NCI-H1694 (cell line): ENCODE measurements around the gene CTIF.
"Not testable (repeated sequence)": the region's sequence is repeated elsewhere in the genome, so short reads cannot be mapped to it uniquely, and the experiment has no call there.

Experiments
- DNase-seq: peaks from one replicate; lab custom pipeline; 2025; lab: John Stamatoyannopoulos, UW

The CTIF gene

DNA sequence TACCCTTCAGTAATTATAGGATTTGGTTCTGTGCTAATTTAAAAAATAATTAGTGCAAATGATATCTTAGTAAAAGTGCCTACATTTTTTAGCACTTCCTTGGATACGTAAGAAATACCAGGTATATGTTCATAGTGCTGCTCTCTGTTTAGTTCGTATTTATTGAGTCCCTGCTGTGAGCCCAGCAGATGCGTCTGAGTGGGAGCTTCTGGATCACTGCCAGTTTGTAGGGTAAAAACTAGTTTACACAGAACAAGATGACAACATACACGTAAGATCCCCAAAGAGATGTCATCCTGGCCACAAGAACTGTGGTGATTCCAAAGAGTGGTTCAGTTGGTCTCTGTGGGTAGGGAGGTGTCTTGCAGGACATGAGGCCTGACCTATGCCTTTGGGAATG is 103.2 kb downstream of the CTIF start:
- DNase-seq: no peak

DNA sequence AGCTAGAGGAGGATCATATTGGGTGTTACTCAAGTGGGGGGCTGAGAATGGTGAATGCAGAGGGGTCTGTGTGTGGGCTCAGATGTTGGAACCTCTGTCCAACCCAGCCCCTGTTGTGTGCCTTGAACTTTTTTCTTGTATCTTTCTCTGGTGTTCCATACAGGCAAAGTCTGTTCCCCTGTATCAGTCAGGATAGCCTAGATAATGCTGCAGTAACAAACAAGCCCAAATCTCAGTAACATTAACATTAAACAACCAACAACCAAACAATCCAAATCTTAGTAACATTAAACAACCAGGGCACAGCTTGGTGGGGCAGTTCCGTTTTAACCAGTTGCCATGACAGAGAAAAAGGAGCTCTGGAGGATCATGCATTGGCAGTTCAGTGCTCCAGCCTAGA is 103.7 kb downstream of the CTIF start:
- no peak for DNase-seq

DNA sequence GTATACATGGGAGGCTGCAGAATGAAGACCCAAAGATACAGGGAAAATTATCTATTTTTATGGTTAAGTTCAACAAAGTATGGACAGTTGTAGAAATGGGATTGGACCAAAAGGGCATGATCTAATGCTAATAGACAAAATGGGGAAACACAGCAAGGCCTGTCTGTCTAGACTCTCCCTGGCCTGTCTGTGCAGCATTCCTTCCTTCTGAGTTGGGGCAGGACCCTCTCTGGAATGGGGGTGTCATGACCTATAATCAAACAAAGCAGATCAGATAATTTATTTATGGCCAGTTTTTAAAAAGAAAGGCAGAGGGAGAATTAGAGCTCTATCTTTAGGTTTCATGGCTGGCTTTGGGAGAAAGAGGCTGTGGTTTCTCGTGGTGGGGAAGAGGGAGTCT is 104.4 kb downstream of the CTIF start:
- no peak for DNase-seq

DNA sequence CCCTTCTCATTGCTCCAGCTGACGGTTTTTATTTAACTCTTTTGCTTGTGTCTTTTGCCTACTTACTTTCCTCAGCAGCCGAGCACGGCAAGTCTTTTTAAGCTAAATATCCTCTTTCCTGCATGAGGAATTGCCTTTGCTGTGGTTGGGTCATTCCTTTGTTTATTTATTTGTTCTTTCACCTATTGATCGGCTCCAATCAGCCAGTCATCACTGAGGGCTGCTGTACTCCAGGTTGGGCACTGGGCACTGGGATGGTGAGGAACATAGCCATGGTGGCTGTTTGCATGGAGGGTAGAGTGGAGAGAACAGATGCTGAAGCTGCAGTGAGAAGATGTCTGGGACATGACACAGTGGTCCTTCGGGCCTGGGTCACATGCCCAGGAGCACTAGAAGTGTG is 105.2 kb downstream of the CTIF start:
- no peak for DNase-seq

DNA sequence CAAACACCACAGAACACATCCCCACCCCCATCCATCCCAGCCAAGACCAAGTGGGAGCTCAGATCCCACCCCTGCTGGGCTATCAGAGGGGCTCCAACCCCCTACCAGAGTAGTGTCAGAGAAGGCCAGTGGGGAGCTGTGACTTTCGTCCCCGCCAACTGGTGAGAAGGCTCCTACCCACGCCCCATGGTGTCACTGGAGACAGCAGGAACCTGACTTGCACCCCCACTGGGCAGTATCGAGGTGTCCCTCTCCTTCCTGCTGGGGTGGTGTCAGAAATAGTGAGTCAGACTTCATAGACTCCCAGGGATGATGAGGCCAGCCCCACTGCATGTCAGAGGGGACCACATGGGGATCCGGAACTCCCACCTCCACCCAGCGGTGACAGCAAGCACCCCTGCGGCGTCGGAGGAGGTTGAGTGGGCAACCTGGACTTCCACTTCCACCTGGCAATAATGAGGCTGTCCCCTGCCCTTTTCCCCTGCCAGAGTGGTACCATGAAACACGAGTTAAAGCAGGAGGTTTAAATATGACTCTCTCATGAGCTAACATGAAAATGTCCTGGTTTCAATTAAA is 106.7 kb downstream of the CTIF start:
- no peak for DNase-seq

DNA sequence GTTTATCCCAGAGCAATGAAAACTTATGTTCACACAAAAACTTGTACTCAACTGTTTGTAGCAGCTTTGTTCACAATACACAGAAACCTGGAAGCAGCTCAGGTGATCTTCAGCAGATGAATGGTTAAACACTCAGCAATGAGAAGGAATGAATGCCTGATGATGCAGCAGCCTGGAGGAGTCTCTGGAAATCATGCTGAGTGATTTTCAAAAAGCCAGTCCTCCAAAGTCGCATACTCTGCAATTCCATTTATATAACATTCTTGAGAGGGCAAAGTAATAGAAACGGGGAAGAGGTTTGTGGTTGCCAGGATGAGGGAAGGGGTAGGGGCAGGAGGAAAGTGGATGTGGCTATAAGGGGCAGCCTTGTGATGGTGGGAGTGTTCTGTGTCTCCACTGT is 108.1 kb downstream of the CTIF start:
- no peak for DNase-seq

DNA sequence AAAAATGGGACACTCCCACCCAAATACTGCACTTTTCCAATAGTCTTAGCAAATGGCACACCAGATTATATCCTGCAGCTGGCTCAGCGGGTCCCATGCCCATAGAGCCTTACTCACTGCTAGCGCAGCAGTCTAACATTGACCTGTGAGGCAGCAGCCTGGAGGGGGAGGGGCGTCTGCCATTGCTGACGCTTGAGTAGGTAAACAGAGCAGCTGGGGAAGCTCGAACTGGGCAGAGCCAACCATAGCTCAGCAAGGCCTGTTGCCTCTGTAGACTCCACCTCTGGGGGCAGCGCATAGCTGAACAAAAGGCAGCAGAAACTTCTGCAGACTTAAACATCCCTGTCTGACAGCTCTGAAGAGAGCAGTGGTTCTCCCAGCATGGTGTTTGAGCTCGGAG is 110.4 kb downstream of the CTIF start:
- DNase-seq: no peak

DNA sequence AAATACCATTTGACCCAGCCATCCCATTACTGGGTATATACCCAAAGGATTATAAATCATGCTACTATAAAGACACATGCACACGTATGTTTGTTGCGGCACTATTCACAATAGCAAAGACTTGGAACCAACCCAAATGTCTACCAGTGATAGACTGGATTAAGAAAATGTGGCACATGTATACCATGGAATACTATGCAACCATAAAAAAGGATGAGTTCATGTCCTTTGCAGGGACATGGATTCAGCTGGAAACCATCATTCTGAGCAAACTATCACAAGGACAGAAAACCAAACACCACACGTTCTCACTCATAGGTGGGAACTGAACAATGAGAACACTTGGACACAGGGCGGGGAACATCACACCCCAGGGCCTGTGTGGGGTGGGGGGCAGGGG is 115.8 kb downstream of the CTIF start:
- DNase-seq: not testable (repeated sequence)

DNA sequence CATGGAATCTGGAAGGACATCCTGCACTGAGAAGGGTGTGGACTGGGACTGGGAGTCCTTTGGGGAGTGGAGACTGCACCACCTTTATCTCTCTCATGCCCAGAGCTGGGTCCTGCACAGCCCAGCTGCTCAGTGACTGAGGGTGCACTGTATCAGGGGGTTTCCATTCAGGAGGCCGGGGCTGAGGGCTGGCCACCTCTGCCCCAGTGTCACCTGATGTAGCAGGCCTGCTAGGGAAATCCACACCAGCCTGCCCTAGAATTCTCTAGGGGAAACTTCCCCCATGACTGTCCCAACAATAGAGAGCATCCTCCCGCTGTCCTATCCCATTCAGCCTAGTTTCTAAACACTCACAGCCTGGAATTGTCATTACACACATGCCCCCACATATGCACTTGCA is 116.7 kb downstream of the CTIF start:
- DNase-seq: no peak

DNA sequence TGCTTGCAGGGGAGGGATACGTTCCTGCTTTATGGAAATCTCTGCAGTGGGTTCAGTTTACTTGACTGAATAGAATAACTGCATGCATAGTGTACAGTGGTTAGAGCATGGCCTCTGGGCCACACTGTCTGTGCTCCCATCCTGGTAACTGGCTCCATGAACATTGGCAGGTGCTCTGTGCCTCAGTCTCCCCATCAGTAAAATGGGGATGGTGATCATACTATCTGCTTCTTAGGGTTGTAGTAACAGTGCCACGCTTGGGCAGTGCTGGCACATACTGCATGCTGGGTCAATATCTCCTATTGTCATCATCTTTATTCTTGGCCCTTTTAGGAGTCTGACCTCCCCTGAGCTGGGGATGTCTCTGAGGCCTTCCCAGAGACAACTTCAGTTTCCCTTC is 117.3 kb downstream of the CTIF start:
- DNase-seq: no peak

DNA sequence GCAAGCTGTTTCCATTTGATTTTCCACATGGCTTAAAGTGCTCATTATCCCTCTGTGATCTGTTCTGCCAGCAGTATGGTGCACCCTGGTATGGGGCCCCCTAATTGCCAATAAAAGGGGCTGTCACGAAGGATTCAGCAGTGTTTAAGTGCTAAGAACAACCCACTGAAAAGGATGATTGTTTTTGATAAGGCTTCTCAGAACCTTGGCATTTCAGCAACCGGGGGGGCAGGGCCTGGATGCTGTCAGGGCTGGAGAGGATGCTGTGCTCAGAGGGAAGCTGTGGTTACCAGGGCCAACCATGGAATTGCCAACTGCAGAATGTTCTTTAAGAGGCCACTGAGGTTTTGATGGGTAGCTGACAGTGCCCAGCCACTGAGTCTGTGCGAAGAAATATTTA is 117.8 kb downstream of the CTIF start:
- no peak for DNase-seq

DNA sequence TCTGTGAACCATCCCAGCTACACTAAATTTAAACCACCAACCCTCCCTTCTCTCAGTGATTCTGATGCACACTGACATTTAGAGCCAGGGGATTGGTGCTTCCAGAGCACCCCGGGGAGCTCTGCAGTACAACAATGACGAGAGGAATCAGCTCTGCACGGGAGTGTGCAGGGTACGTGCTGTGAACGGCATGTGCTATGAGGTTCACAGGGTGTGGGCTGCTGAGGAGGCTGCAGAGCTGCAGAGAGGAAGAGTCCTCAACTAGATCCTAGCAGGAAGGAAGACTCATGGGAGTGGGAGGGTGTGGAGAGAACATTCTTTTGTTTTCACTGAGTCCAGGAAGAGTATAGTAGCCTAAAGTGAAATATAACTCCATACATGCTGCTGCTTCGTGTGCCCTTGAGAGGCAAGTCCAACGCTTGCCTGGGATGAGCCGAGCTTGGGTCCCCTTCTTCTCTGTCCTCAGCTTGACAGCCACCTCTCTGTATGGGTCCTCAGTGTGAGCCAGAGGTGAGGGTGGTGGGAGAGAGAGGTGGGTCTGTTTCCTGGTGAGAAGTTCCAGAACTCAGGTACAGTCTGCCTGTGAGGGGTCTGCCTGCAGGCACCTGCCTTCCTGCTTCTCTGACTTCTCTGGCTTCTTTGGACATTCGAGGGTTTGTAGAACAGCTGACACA is 118.8 kb downstream of the CTIF start:
- no peak for DNase-seq

DNA sequence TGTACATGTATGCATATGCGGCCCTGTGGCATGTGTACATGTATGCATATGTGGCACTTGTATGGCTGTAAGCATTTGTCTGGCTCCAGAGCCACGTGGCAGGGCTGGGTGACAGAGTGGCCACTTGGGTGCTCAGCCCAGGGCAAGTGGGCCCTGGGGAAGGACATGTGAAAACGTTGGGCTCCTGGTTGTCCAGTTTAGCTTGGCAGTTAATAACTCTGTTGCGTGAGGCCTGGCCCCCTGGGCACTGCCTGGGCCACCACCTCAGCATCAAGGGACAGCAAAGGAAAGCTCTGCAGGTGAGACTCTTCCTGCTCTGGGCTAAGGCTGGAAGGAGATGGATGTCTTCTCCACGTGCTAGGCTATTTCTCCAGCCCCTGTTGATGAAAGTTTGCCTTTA is 119.9 kb downstream of the CTIF start:
- no peak for DNase-seq

DNA sequence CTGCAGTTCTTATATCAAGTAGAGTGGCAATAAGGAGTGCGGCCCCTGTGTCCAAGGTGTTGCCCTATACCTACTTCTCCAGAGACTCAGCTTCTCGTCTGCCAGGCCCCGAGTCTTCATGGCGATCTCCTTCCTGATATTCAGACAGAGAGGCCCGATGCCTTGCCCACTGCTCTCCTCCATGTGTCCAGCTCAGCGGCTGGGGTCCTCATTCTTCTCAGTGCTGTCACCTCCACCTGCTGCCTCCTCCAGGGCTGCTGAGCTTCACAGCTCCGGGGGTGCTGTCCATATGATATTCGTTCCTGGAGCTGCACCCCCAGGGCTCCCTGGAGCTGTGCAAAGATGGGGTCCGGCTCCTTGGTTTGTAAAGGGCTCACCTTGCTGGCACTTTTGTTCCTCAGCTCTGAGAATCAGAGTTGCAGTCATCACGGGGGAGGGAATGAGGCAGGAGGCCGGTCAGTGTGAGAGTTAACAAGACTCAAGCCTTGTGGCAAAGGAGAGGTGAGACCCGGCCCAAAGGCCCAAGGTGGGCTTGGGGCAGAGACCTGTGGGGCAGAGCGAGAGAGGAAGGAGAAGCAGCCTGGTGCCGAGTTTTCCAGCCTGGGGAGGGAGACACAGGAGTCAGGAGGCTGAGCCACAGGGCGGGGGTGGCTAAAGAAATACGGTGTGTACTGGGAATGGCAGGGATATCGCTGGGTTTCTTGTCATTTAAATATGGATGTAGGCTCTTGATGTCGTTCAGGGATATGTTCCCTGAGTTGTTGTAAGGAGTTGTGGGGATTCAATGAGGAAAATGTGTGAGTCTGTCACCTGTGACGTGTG is 120.6 kb downstream of the CTIF start:
- DNase-seq: no peak

DNA sequence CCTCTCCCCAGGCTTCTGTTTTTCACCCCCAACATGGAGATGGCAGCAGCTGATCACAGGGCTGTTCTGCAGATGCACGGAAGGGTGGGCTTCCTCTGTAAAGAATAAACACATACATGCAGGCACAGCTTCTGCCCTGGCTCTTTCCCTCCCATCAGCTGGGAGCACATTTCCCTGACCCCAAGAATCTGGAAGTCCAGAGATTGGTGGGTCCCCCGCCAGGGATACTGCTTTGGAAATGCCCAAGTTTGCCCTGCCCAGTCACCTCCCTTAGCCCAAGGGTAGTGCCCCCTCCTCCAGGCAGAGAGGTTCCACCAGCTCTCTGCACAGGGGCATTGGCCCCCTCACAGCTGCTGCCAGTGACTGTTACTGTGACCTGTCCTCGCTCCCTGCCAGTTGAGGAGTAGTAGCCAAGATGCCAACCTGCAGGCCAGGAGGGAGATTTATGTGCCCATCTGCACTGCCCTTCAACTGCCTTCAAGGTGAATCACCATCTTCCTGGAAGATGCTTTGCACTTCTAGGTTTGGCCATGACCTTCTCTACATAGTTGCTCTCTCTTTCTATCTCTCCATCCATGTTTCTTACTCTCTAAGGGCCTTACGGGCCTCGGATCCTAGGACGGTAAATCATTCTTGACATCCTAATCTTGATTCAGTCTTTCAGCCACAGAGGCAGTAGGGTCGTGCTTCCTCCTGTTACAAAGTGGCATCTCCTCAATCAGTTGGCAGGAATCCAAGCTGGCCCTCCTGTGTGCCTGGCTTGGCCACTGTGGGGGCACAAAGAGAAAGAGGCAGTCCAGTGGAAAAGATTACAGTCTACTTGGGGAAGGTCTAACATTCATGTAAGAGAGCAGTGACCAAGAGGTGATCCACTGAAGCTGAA is 121.8 kb downstream of the CTIF start:
- DNase-seq: no peak

DNA sequence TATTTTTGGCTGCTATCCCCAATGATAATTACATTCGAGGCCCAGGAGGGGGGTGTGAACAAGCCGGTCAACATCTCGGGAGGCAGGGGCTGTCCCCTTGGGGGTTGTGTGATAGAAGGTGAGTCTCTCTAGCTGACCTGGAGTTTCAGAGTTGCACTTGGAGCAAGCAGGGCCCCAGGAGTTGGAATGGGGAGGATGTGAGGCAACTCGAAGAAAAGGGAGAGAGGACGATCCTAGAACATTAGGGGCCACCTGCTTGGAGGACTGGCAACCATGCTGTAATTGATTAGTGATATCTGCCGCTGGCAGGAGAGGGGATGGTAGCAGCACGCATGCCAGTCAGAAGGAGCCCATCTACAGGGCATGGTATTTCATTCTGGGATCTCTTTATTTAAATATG is 122.6 kb downstream of the CTIF start:
- no peak for DNase-seq

DNA sequence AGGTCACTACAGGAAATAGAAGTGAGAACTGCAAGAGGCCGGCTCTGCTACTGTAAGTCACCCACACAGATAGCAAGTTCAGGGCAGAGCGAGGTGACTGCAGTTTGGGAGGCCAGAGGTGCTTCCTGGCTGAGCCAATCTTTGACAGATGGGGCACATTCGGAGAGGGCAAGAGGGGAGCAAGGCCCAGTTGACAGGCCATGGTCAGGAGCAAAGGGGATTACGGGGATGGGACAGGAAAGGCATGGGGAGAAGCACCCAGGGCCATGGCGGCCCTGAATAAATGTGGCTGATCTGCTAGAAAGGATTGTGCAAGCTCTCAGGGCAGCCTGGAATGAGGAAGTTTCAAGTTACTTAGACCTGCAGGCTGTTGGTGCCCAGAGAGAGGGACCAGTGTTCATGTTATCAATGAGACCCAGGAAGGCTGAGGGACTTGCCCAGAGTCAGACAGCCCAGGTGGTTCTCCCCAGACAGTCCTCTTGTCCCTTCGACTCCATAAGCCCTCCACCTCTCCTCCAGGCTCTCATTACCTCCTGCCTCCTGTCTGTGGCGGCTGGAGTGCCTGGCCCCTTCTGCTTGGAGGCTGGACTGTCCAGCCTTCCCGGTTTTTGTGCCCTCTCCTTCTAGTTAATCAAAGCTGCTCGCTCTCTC is 123.3 kb downstream of the CTIF start:
- DNase-seq: no peak

DNA sequence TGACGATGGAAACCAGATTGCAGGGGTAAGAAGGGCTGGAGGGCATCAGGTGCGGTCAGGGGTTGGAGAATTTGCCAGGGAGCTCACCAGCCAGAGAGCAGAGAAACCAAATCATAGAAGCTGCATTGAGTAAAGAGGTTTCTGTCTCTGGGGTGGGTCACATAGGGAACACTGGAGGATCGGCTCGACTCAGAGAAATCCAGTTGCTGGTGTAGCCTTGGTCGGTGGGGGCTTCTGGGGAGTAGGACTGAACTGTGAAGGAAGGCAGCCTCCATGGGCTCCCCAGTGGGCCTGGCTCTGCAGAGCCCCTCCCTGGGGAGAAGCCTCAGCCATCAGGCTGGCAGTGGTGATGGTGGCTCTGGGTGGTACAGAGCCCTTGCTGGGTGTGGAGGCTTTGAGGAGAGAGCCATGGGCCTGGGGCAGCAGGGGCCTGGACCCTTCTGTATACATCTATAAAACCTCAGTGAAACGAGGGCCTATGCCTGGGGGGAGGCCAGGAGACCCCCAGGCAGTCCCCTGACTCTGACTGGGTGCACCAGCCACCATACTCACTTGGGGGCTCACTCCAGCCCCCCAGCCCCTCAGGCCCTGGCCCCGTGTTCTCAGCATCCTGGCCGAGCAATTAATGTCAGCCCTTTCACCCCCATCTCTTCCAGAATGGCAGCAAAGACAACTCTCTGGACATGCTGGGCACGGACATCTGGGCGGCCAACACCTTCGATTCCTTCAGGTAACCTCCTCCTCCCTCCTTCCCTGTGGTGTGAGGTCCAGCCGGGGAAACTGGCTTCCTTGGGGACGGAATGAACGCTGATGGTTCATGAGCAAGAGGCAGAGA is 124.5 kb downstream of the CTIF start:
- DNase-seq: no peak

DNA sequence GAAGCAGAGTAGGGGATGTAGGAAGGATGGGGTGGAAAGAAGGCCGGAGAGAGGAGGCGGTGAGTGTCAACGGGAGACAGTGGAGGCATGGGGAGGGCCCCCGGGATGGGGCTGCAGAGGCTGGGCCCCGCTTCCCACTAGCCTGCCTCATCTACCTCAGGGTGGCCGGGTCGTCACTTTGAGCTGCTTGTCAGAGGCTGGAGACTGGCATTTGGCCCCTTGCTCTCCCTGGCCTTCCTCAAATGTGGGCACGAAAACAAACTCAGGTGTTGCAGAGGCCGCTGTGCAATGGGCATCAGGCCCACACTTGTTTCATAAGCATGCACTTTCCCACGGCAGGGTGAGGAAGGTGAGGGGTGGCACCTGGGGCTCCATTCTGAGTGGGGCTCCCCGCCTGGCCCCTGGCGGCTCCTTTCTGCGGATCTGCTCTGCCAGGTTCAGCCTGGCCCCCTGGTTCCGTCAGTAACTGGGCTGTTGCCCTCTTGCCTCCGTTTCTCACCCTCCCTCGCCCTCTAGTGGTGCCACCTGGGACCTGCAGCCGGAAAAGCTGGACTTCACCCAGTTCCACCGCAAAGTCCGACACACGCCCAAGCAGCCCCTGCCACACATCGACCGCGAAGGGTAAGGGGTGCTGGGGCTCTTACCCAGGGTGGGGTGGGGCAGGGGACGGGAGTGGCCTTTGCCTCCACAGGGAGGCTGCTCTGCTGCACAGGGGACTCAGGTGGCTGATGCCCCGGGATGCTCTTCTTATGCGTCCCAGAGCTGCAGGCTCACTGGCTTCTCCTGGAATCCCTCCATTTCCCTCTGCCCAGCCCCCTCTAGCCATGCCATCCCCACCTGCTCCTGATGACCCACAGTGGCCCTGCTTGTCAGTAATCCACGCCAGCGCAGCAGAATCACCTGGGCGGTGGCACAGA is 125.4 kb downstream of the CTIF start:
- no peak for DNase-seq

DNA sequence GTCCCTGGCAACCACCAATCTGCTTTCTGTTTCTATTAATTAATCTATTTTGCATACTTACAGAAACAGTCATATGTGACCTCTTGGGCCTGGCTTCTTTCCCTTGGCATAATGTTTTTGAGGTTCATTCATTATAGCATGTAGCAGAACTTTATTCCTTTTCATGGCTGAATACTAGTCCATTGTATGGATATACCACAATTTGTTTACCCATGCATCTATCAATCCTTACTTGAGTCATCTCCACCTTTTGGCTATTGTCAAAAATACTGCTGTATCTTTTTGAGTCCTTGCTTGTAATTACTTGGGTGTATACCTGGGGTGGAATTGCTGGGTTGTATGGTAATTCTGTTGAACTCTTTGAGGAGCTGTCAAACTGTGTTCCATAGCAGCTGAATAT is 126.8 kb downstream of the CTIF start:
- no peak for DNase-seq
